ENCODE data around the gene OR8G1. TPM values are rescaled to one million over a fixed set of nuclear protein-coding genes. Genes with fewer than 3 reads are reported as not detected.

Gene OR8G1, protein sequence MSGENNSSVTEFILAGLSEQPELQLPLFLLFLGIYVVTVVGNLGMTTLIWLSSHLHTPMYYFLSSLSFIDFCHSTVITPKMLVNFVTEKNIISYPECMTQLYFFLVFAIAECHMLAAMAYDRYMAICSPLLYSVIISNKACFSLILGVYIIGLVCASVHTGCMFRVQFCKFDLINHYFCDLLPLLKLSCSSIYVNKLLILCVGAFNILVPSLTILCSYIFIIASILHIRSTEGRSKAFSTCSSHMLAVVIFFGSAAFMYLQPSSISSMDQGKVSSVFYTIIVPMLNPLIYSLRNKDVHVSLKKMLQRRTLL
- not detected for total RNA-seq
- under 1 TPM in 1 of 6 donors, not detected in 5; 0.04 TPM for polyA plus RNA-seq (ENCODE audit: insufficient read length in 6 of 6)
- long read RNA-seq, donor 1 = 0 reads
- long read RNA-seq, donor 2 = 0 reads
- long read RNA-seq, donor 3 = 0 reads
- long read RNA-seq, donor 4 = 0 reads
- long read RNA-seq, donor 5 = 0 reads
- long read RNA-seq, donor 6 = 0 reads
- long read RNA-seq, donor 7 = 0 reads
- long read RNA-seq, donor 8 = 0 reads
- long read RNA-seq, donor 9 = 0 reads
- long read RNA-seq, donor 10 = 0 reads
- long read RNA-seq, donor 11 = 0 reads
- long read RNA-seq, donor 12 = 0 reads

DNA sequence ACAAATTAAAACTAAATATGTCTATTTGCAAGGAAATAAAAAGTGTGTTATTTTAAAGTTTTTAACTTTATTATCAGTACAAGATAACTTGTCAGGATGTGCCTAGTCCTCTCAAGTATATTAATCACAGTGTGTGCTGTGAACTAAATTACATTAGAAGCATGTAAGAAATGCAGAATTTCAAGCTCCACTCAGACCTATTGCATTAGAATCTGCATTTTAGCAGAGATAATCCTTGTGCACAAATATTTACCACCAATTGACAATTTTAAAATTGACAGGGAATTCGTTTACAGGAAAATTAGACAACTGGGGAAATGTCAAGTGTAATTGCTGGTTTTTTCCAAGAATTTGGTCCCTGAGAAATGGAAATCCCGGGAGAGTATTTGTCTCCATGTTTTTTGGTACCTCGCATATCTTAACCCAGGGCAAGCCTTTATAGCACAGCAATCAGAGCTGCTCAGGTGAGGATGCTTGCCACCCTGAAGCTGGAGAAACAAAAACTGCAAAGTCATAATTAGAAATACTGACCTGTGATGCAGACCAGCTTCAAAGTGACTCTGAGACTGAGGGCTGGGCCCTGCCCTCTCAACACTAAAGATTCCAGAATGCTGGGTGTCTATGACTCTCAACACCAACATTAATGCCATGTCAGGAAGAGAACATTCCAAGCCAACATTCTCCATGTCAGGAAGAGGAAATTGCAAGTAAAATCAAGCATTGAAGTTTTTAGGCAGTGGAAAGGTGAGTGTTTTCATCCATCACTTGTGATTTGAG is at the start of gene OR8G1:
OR8G1 (plus strand) TSS at position 475 of the 777 bp plus-strand sequence. CDS start 8,581 bp downstream, outside the sequence.
- DNase-seq (no peak), ATAC-seq (no peak)
- TF ChIP-seq, protein P1, sequence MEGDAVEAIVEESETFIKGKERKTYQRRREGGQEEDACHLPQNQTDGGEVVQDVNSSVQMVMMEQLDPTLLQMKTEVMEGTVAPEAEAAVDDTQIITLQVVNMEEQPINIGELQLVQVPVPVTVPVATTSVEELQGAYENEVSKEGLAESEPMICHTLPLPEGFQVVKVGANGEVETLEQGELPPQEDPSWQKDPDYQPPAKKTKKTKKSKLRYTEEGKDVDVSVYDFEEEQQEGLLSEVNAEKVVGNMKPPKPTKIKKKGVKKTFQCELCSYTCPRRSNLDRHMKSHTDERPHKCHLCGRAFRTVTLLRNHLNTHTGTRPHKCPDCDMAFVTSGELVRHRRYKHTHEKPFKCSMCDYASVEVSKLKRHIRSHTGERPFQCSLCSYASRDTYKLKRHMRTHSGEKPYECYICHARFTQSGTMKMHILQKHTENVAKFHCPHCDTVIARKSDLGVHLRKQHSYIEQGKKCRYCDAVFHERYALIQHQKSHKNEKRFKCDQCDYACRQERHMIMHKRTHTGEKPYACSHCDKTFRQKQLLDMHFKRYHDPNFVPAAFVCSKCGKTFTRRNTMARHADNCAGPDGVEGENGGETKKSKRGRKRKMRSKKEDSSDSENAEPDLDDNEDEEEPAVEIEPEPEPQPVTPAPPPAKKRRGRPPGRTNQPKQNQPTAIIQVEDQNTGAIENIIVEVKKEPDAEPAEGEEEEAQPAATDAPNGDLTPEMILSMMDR (IDR thresholded peaks at IDR 0.05) = no peak
- Histone ChIP-seq H3K27ac (no peak within 1 kb of the TSS), H3K4me3 (no peak within 1 kb of the TSS), H3K9me3 (no peaks in the 10 kb centered on the region), H3K27me3 (no peaks in the 10 kb centered on the region), H3K36me3 (no peaks in the 10 kb centered on the region), H3K4me1 (no peaks in the 10 kb centered on the region)
- intact Hi-C loops (cut with DNase I) = no loop called here

DNA sequence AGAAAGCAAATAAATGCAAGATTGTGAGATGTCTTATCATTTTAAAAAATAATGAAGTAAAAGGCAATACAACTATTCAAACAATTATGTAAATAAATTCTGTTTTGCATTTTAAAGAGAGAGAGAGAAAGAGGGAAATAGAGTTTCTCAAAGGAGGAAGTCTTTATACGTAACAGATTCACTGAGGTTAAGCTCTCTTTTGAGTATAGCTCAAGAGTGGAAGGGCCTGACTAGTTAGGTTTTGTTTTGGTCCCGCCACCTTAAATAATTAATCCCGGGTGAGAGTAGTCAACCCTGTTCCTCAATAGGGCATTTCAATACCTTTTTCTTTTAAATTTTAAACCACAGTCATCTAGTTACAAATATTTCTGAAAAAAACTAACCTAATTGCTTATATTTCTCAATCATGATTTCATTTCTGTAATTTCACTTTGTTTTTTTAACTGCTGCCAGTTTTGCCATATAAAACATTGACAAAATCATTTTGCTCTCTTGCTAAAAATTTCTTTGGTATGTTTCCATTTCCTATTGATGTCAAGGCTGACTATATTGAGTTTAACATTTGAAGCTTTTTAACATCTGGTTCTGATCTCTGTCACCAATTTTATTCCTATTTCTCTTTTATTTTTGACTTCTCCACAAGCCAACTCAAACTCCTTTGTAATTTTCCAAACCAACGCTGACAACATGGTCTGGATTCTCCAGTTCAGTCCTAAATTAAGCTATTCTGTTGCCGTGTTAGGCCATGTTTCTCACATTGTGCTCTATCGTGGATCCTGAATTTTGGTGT is 47.5 kb upstream of the OR8G1 start:
- Histone ChIP-seq H3K36me3 (no peaks in the 10 kb centered on the region), H3K27me3 (no peaks in the 10 kb centered on the region), H3K4me1 (peaks cover 0 to 5% of the 10 kb centered on the region in 2 donors), H3K9me3 (no peaks in the 10 kb centered on the region), H3K4me3 (no peak overlapping the region), H3K27ac (peak overlapping the region; percentile 3 to 46)
- ATAC-seq (peak; percentile 25), DNase-seq (peak in 2 of 4 donors; percentile 36 to 40)
- intact Hi-C loops (cut with DNase I) = loop anchor here in 1 of 2 donors (10.0 kb wide), 1 partner anchor 119 kb away; no protein-coding TSS in a partner anchor
- TF ChIP-seq, protein P1 (IDR thresholded peaks at IDR 0.05) = no peak

DNA sequence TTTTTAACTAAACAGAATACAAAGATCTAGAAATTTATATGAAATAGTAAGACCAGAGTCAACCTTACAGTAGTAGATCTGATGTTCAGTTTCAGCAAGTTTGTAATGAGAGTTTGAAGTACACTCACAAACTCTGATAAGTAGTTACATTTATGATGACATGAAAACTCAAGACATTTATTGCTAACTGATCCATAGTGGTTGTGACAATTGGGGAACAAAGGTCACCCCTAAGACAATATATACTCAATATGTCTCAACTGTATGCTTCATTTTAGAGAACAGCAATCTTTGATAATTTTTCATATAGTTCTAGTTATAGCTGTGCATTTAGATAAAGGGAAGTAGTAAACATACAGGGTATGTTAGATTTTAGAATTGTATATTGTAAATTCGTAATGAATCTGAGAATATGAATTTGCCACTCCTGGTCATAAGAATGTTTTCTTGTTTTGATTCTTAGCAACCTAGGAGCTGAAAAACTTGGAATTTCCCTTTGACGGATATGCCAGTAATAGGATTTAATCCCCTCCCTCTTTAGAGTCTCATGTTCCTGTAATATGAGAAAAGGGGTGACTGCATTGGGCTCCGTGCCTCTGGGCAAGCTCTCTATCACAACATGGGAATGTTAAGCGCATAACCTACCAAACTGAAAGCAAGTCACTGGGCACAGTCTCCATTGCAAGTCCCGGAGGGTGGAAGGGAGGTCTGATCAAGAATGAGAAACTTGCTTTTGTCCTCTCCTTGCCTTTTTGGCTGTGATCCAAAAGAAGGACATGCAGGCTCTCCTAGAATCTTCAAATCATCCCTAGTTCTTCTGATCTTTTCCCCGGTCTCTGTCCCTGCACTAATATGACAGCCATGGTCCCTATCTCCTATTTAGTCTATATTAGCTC is 46.4 kb upstream of the OR8G1 start:
- H3K4me1 ChIP-seq = peaks cover 0 to 5% of the 10 kb centered on the region in 2 donors
- DNase-seq (peak in 1 of 4 donors; percentile 27), ATAC-seq (peak; percentile 62)
- H3K9me3 ChIP-seq = no peaks in the 10 kb centered on the region
- no peak overlapping the region for H3K4me3 ChIP-seq
- TF ChIP-seq, protein P1 (IDR thresholded peaks at IDR 0.05) = no peak
- H3K36me3 ChIP-seq = no peaks in the 10 kb centered on the region
- H3K27me3 ChIP-seq = no peaks in the 10 kb centered on the region
- peak overlapping the region in 1 of 2 donors; percentile 46 for H3K27ac ChIP-seq
- intact Hi-C loops (cut with DNase I) = loop anchor here in 1 of 2 donors (10.0 kb wide), 1 partner anchor 120 kb away; no protein-coding TSS in a partner anchor

DNA sequence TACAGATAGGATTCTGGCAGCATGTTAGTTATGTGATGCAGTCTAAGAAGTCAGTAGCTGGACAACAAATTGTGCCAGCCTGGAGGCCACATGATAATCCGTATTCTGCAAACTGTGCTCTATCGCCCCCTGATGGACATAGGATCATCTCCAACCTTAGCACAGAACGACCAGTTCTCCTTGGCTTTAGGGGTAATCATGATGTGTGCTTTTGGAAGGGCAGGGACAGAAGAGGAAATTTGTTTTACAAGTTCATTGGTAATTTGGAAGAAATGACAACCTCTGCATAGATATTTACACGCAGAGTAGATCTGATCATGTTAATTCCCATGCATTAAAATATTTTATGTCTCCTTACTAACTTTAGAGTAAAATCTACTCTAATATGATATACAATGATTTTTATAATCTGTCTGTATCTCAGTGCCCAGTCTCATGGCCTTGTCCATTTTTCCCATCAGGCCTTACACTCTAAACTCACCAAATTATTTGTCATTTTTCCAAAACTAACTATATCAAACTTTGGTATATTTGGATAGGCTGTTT is 45.6 kb upstream of the OR8G1 start:
- peak in 1 of 4 donors; percentile 26 for DNase-seq
- peak; percentile 93 for ATAC-seq
- TF ChIP-seq, protein P1 (IDR thresholded peaks at IDR 0.05) = peak; percentile 59 to 64
- Histone ChIP-seq H3K4me3 (no peak overlapping the region), H3K9me3 (no peaks in the 10 kb centered on the region), H3K27me3 (no peaks in the 10 kb centered on the region), H3K4me1 (peaks cover 0 to 5% of the 10 kb centered on the region in 2 donors), H3K36me3 (no peaks in the 10 kb centered on the region), H3K27ac (peak overlapping the region in 1 of 2 donors; percentile 46)
- intact Hi-C loops (cut with DNase I) = loop anchor here in 1 of 2 donors (10.0 kb wide), 1 partner anchor 120 kb away; no protein-coding TSS in a partner anchor
